ENCODE results near the gene PCSK4.

PCSK4 gene

GRCh38 chr19:1438933-1439354 lies 51.2 kb downstream of the PCSK4 start:
- H3K4me3 ChIP-seq (replicated peaks; ENCODE audit: low read depth, low read length): peak overlapping the region; percentile 80
- no peak for DNase-seq (ENCODE audit: extremely low read depth, insufficient read length)
- H3K36me3 ChIP-seq (ENCODE audit: control insufficient read depth, insufficient read depth, low read length): peaks cover 33% of the 10 kb centered on the region
- TF ChIP-seq CTCF (IDR thresholded peaks at IDR 0.05; ENCODE audit: insufficient read depth, low read length, poor library complexity, severe bottlenecking): no peak
- no peaks in the 10 kb centered on the region for H3K27me3 ChIP-seq (replicated peaks; ENCODE audit: control insufficient read depth, insufficient read depth, low read length)

- peak; percentile 97 for DNase-seq (ENCODE audit: extremely low read depth, insufficient read length)
- Histone ChIP-seq H3K36me3 (ENCODE audit: control insufficient read depth, insufficient read depth, low read length) (peaks cover 37% of the 10 kb centered on the region), H3K4me3 (replicated peaks; ENCODE audit: low read depth, low read length) (peak within 1 kb of the TSS; percentile 80), H3K27me3 (replicated peaks; ENCODE audit: control insufficient read depth, insufficient read depth, low read length) (no peaks in the 10 kb centered on the region)
- peak; percentile 97 for TF ChIP-seq CTCF (IDR thresholded peaks at IDR 0.05; ENCODE audit: insufficient read depth, low read length, poor library complexity, severe bottlenecking)
Measured at GRCh38 chr19:1438035-1438932, 51.9 kb downstream of the PCSK4 start, which contains the start of gene RPS15. TSS of gene RPS15 (plus strand) at chr19:1438396. CDS start at chr19:1438426, 30 bp downstream.

GRCh38 chr19:1437609-1438008 lies 52.5 kb downstream of the PCSK4 start:
- Histone ChIP-seq H3K36me3 (ENCODE audit: control insufficient read depth, insufficient read depth, low read length) (peaks cover 39% of the 10 kb centered on the region), H3K27me3 (replicated peaks; ENCODE audit: control insufficient read depth, insufficient read depth, low read length) (no peaks in the 10 kb centered on the region), H3K4me3 (replicated peaks; ENCODE audit: low read depth, low read length) (peak overlapping the region; percentile 80)
- no peak for TF ChIP-seq CTCF (IDR thresholded peaks at IDR 0.05; ENCODE audit: insufficient read depth, low read length, poor library complexity, severe bottlenecking)
- DNase-seq (ENCODE audit: extremely low read depth, insufficient read length): no peak

GRCh38 chr19:1435378-1435989 lies 54.7 kb downstream of the PCSK4 start:
- Histone ChIP-seq H3K4me3 (replicated peaks; ENCODE audit: low read depth, low read length) (no peak overlapping the region), H3K27me3 (replicated peaks; ENCODE audit: control insufficient read depth, insufficient read depth, low read length) (no peaks in the 10 kb centered on the region), H3K36me3 (ENCODE audit: control insufficient read depth, insufficient read depth, low read length) (peaks cover 37% of the 10 kb centered on the region)
- no peak for TF ChIP-seq CTCF (IDR thresholded peaks at IDR 0.05; ENCODE audit: insufficient read depth, low read length, poor library complexity, severe bottlenecking)
- no peak for DNase-seq (ENCODE audit: extremely low read depth, insufficient read length)

- H3K36me3 ChIP-seq (ENCODE audit: control insufficient read depth, insufficient read depth, low read length): peaks cover 31% of the 10 kb centered on the region
- no peak for DNase-seq (ENCODE audit: extremely low read depth, insufficient read length)
- no peak for TF ChIP-seq CTCF (IDR thresholded peaks at IDR 0.05; ENCODE audit: insufficient read depth, low read length, poor library complexity, severe bottlenecking)
- no peak overlapping the region for H3K4me3 ChIP-seq (replicated peaks; ENCODE audit: low read depth, low read length)
- H3K27me3 ChIP-seq (replicated peaks; ENCODE audit: control insufficient read depth, insufficient read depth, low read length): no peaks in the 10 kb centered on the region
Measured at GRCh38 chr19:1434577-1435060, 55.5 kb downstream of the PCSK4 start.

Data from GM06990 (cell line).